LHCN-M2 (cell line): Measurements from ENCODE around the gene DRD2. TPM values are rescaled to one million over a fixed set of nuclear protein-coding genes. Genes with fewer than 3 reads are reported as not detected.
"Not testable (repeated sequence)": the region's sequence is repeated elsewhere in the genome, so short reads cannot be mapped to it uniquely, and the experiment has no call there.

Experiments used
- DNase-seq: peaks from one replicate; pipeline ENCODE4 v3.0.0-alpha.2; 2012; ENCODE audit warnings: low read depth
- polyA plus RNA-seq: library from polyadenylated mRNA; unstranded; fragments of >200 nt; gene quantifications from one replicate; pipeline ENCODE4 v1.2.1, GENCODE V29; 2012; ENCODE audit warnings: missing spikeins
- total RNA-seq: library from RNA; depleted of rRNA; stranded (reverse); fragments of >200 nt; gene quantifications from 2 replicates; pipeline ENCODE4 v1.2.3, GENCODE V29; 2014; rRNA removed

Gene DRD2
- total RNA-seq: 3.3 and 5.7 TPM in 2 replicates
- 1.1 TPM for polyA plus RNA-seq

GRCh38 chr11:113475160-113475761, at the start of gene DRD2:
Gene DRD2, minus strand, starts transcription at chr11:113475398. Its CDS starts 50,747 bp downstream, at chr11:113424651.
- DNase-seq: no peak

- DNase-seq: not testable (repeated sequence)
These were observed 48.7 kb upstream of the DRD2 start for GRCh38 chr11:113523906-113524305.

GRCh38 chr11:113521737-113522517, 46.7 kb upstream of the DRD2 start:
- DNase-seq: peak; percentile 90

GRCh38 chr11:113519989-113520613, 44.9 kb upstream of the DRD2 start:
- peak; percentile 88 for DNase-seq

GRCh38 chr11:113518716-113519495, 43.7 kb upstream of the DRD2 start:
- DNase-seq: peak; percentile 52

GRCh38 chr11:113517361-113517760, 42.2 kb upstream of the DRD2 start:
- no peak for DNase-seq

GRCh38 chr11:113514856-113515255, 39.7 kb upstream of the DRD2 start:
- DNase-seq: no peak

- no peak for DNase-seq
These were observed 32.1 kb upstream of the DRD2 start for GRCh38 chr11:113507341-113507740.

GRCh38 chr11:113506893-113507292, 31.7 kb upstream of the DRD2 start:
- no peak for DNase-seq

- no peak for DNase-seq
These were observed 31.3 kb upstream of the DRD2 start for GRCh38 chr11:113506461-113506860.

GRCh38 chr11:113505541-113506375, 30.6 kb upstream of the DRD2 start:
- DNase-seq: peak; percentile 49

GRCh38 chr11:113505046-113505445, 29.8 kb upstream of the DRD2 start:
- DNase-seq: no peak

- no peak for DNase-seq
These were observed 29.4 kb upstream of the DRD2 start for GRCh38 chr11:113504586-113504985.

- DNase-seq: no peak
These were observed 28.9 kb upstream of the DRD2 start for GRCh38 chr11:113504071-113504470.

- DNase-seq: no peak
These were observed 22.1 kb upstream of the DRD2 start for GRCh38 chr11:113497066-113497910.

GRCh38 chr11:113496026-113496651, 20.9 kb upstream of the DRD2 start:
- DNase-seq: no peak

GRCh38 chr11:113494021-113494420, 18.8 kb upstream of the DRD2 start:
- no peak for DNase-seq

GRCh38 chr11:113493206-113493605, 18.0 kb upstream of the DRD2 start:
- no peak for DNase-seq

GRCh38 chr11:113488931-113489351, 13.7 kb upstream of the DRD2 start:
- peak; percentile 88 for DNase-seq
